HG03460 (cell line): Measurements from ENCODE around the gene EPHA10.
"Not testable (repeated sequence)": the region's sequence is repeated elsewhere in the genome, so short reads cannot be mapped to it uniquely, and the experiment has no call there.

Experiments used
- ATAC-seq: cut with Tn5 transposase; IDR thresholded peaks from one replicate; pipeline ENCODE4 v1.9.1; 2021; ENCODE audit not compliant: unreplicated experiment

Gene EPHA10

DNA sequence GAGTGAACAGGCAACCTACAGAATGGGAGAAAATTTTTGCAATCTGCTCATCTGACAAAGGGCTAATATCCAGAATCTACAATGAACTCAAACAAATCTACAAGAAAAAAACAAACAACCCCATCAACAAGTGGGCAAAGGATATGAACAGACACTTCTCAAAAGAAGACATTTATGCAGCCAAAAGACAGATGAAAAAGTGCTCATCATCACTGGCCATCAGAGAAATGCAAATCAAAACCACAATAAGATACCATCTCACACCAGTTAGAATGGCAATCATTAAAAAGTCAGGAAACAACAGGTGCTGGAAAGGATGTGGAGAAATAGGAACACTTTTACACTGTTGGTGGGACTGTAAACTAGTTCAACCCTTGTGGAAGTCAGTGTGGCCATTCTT is 6.5 kb upstream of the EPHA10 start:
- not testable (repeated sequence) for ATAC-seq

DNA sequence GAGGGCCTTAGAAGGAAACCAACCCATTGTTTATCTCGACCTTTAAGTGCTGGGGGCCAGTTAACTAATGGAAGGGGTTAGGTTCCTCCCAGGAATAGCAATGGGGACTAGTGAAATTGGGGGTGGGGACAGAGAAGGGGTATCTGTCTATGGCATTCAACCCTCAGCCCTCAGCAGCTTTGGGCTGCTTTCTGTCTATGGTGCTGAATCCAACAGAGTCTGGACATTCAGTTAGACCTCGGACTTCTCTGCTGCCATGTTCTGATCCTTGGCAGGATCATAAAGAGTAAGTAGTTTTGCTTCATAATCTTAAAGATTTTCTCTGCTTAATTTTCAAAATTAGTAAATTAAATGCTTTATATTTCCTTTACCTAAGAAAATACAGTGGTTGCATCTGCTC is 2.6 kb upstream of the EPHA10 start:
- ATAC-seq: no peak

DNA sequence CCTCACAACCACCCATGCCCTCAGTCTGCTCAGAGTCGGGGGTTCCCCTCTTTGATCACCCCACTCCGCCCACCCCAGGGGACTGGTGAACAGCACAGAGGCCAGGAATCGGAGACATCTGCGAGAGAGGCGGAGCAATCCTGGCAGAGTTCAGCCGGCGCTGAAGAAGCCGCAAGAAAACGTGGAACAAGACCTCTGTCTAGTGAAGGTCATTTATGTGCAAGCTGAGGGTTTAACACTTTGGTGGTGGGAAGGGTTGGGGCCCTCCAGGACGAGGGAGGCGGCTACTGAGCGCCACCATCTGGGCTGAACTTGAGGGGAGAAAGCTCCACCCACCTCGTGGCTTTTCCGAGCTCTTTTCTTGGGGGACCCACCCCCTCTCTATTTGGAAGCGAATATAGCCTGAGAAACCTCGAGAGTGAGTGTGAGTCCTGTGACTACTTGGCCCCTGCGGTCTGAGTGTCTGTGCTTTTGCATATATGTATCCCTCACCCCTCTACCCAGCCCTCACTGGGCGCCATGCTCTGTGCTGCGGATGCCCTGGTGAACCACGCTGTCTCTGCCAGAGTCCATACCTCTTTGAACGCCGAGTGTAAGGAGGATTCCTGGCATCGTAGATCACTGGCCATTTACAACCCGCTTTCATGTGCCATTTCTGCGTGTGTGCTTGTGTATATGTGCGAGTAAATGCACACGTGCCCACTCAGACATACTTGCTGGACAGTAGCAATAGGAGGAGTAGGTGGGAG is 1.2 kb upstream of the EPHA10 start:
- no peak for ATAC-seq

DNA sequence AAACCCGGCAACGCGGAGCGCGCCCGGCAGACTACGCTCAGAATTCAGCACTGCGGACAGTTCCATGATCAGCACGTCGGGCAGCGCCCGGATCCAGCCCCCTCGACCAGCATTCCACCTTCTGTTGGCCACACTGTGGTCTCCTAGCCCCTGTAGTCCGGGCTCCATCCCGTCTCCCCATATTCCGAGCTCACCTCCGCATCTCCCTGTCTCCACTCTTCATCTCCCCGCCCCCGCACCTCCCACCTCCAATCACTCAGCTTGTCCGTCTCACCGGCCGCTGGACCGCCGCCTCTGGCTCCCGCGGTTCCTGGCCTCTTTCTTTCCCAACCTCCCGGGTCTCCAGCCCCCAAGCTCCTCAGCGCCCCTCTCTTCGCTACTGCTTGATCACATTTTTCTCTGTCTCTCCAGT is 500 bp downstream of the EPHA10 start:
- no peak for ATAC-seq

DNA sequence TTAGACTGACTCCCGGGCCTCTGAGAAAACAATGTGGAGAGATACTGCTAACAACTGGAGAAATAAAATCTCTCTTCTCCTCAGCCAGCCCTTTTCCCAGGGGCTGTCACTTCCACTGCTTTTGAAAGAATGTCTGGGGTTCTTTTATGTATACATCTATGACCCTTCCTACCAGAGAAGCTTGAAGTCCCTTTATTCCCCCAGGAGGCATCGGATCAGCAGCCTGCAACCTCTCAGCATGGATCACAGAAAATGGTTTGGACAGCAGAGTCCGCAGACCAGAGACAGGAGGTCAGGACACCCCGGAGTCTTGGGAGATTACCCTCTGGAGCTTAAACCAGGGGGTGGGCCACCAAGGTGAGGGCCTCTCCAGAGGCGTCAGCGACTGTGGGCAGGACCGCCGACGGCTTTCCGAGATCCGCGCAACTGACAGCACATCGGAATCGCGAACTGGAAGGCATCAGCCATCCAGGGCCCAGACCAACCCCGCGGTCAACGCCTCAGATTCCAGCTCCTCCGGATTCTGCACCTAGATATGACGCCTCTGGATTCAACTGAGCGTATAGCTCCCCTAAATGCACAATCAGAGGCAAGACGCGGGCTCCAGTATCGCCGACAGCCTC is 1.0 kb downstream of the EPHA10 start:
- no peak for ATAC-seq

DNA sequence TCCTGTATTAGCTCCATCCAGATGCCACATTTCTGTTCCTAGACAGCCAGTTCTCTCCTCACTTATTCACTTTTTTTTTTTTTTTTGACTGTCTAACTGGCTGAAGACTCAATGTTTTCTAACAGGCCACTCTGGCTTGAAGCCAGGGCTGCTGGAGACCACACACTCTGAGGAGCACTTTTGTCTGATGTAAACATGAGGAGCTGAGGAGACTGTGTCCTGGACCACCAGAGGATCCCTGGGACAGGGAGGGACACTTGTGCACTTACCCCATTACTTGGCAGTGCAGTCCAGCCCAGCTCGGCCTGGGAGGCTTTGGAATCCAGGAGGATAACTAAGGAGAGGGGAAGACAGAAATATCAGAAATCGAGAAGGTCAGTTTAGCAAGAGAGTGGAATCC is 2.4 kb downstream of the EPHA10 start:
- no peak for ATAC-seq

DNA sequence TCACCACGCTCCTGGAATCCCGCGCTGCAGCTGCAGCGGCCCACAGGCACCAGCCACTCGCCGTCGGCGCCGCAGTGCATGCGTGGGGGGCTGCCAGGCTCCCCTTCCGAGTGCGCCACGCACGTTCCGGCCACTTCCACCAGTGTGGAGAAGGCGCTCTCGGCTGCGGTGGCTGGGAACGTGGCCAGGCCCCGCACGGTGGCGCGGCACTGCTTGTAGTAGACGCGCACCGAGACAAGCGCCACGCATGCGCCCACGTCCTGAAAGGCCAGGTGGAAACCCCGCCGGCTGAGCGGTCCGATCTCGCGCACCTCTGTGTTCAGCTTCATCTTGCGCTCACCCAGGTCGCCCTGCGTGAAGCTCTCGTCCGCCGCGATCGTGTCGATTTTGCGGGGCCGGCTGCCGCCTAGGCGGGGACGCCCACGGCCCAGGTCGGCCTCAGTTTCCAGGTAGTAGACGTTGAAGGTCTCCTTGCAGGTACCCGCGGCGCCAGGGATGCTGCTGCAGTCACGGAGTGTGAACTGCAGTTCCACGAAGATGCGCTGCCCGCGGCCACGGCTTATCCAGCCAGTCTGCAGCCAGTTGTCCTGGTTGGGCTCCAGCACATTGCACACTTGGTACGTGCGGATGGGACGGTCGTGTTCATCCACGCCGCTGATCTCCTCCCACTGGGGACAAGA is 3.4 kb downstream of the EPHA10 start:
- no peak for ATAC-seq

DNA sequence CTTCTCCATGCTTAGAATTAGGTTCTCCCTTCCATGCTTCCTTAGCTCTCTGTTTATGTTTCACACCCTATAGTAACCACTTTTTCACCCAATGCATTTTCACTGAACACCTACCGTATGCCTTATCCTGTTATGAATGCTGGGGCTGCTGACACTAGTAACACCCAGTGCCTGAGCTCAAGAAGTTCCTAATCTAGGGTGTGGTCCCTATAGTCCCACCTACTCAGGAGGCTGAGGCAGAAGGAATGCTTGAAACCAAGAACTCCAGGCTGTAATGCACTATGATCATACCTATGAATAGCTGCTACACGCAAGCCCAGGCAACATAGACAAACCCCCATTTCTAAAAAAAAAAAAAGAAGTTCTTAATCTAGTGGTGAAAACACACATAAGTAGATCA is 5.5 kb downstream of the EPHA10 start:
- no peak for ATAC-seq

DNA sequence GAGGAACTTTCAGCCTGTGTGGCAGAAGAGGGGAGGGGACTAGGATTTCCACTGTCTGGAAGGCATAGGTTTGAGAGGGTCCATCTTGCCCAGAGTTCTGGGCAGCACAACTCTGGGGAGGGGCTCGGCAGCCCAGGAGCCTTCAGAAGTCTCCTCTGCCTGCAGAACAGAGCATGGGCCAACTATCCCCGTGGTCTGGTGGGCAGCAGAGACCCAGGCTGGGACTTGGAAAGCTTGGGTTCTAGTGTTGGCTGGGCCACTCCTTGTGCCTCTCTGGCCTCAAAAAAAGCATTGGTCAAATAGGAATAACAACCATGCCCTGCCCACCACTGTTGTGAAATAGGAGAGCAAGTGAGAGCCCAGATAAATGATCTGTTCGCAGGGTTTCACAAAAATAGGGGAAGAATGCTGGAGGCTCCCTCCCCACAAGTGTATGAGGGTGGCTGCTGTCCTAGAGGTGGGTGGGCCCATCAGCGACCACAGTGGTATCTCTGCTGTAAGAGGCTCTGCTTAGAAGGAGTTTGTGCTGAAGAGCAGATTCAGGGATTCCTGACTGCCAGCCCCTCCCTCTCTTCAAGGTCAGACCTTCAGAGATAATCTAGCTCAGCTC is 8.9 kb downstream of the EPHA10 start:
- no peak for ATAC-seq

DNA sequence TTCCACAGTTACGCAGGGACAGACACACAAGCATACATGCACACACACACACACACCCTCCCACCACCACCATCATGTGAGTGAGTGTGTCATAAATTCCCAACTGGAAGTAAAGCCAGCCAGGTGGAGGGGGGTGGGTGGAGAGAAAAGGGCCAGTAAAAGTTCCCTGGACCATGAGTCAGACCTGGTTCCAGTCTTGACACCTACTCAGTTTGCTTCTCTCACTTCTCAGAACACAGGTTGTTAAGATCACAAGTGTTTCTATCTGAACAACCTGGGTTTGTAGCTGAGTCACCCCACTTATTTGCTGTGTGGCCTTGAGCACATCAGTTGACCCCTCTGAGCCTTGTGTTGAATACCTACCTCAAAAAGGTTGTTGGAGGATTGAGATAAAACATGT is 9.6 kb downstream of the EPHA10 start:
- ATAC-seq: no peak

DNA sequence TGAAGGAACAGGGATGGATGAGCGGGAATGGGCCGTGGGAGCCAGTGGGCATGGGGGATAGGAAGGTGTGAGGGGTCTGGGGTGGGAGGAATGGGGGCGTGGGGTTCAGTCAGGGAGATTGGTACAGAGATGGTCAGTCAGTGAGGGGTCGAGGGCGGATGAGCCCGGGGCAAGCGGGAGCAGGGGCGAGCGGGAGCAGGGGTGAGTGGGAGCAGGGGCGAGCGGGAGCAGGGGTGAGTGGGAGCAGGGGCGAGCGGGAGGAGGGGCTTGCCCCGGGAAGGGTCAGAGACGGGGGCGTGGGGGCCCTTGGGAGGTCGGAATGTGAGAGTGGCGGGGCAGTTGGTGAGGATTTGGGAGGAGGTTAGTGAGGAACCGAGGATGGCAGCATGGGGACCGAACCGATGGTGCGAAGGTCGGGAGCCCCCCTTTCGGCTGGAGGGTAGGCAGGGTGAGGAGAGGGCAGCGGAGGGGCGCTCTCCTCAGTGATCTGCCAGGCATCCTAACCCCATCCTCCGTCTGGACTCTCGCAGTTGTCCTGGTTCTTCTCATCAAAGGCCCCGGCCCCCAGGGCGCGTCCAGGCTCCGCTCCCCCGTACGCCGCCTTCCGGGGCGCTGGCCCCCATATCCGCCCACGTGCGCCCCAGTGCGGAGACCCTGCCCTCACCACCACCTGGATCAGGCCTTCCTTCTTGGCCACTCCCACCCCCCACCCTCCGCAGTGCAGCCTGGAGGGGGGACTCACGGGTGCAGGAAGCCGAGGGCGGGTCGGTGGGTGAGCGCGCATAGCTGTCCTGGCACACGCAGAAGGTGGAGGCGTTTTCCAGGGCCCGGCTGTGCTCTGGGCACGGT is 11.2 kb downstream of the EPHA10 start:
- no peak for ATAC-seq

DNA sequence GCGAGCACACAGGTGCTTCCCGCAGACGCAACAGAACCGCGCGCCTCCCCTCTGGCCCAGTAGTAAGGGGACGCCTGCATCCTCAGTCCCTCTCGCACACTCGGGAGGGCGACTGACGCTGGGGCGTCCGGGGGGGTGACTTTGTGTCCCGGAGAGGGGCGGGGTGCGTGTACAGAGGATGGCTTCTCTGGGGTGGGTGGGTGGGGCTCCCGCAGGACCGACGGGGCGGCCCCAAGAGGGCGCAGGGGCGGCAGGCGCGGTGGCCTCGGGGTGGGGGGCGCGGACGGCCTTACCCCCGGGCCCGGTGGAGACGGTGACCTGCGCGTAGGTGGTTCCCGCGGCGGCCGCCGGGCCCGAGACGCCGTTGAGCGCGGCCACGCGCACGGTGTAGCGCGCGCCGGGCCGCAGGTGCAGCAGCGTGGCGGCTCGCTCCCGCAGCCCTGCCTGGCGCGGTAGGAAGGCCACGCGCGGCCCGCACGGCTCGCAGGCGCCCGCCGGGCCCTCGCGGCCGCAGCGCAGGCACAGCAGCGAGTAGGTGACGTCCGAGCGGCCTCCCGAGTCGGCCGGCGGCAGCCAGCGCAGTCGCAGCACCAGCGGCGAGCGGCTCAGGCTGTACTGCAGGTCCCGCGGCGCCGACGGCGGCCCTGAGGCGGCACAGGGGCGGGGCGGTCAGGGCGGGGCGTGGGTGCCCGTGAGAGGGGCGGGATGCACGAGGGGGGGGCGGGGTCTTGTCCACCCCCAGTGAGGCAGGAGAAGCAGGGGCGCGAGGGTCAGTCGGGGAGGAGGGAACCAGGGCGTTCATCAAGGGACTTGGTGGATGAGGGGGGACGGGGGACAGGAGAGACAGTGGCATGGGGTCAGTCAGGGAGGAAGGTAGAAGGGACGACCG is 12.1 kb downstream of the EPHA10 start:
- no peak for ATAC-seq

DNA sequence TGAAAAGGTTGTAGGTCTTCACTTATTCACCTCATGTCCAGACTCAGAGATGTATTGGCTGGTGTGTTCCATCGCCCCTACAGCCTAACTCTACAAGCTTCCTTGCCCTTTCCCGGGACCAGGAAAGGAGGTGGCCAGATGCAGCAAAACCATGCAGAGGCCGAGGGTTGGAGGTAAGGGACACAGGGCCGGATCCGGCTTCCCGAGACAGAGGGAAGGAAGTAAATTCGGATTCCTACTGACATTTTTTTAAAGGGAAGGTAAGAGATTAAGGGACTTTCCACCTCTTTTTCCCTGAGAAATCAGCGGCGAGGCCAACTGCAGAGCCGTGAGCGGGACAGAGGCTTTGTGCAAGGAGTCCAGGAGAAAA is 12.7 kb downstream of the EPHA10 start:
- ATAC-seq: no peak

DNA sequence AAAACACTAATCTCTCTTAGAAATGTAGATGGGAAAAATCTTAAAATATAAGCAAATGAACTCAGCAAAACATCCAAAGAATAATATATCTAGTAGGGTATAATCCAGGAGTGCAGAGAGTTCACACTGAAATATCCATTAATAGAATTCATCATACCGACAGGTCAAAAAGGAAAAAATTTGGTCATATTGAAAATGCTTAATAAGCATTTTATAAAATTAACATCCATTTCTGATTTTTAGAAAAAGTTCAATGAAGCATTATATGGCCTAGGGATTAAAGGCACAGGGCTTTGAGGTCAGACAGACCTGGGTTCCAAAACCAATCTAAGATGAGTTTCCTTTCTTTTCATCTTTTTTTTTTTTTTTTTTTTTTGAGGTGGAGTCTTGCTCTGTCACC is 16.4 kb downstream of the EPHA10 start:
- ATAC-seq: no peak

DNA sequence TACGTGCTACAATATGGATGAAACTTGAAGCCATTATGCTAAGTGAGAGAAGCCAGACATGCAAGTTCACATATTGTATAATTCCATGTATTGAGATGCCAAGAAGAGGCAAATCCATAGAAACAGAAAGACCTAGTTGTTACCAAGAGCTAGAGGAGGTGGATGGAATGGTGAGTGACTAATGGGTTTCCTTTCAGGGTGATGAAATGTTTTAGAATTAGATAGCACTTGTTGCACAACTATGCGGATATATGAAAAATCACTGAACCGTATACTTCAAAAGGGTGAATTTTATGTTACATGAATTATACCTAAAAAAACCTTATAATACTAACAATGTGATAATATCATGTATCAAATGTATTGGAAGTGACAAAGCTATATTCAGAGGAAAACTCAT is 18.1 kb downstream of the EPHA10 start:
- no peak for ATAC-seq

DNA sequence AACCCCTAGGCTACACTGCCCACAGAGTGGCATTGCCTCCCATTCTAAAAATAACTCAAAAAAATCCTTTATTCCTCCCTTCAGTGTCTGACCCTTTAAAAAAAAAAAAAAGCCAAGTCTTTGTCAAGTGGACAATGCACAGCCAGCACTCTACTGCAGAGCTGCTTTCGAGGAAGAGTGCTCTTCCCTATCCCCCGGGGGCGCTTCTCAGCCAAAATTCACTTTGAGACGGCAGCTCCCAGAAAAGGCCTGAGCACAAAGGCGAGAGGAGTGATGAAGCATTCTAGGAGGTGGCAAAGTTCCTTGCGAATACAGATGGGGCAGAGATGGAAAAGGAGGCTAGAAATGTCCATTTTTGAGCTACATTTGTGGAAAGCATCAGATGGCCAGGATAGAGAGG is 23.3 kb downstream of the EPHA10 start:
- no peak for ATAC-seq

DNA sequence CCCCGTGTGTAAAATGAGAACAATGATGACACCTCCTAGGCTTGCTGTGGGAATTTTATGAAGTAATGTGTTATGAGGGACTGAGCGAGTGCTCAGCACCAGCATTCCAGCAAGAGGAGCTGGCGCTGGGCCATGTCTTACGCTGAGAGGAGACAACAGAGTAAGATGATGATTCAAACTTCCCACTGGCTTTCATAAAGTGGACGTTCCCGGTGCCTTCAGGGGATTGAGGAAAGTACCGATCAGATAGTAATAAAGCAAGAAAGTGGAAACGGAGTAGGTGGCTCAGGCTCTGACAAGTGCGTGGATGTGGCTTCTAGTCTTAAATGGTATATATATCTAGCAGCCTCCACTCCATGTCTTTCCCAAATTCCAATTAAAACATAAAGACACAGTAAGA is 23.8 kb downstream of the EPHA10 start:
- no peak for ATAC-seq

DNA sequence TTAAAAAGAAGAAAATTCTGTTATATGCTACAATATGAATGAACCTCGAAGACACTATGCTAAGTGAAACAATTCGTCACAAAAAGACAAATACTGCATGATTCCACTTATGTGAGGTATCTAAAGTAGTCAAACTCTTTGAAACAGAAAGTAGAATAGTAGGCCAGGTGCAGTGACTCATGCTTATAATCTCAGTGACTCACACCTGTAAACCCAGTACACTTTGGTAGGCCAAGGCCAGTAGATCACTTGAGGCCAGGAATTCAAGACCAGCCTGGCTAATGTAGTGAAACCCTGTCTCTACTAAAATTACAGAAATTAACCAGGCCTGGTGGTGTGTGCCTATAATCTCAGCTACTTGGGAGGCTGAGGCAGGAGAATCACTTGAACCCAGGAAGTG is 25.7 kb downstream of the EPHA10 start:
- no peak for ATAC-seq

DNA sequence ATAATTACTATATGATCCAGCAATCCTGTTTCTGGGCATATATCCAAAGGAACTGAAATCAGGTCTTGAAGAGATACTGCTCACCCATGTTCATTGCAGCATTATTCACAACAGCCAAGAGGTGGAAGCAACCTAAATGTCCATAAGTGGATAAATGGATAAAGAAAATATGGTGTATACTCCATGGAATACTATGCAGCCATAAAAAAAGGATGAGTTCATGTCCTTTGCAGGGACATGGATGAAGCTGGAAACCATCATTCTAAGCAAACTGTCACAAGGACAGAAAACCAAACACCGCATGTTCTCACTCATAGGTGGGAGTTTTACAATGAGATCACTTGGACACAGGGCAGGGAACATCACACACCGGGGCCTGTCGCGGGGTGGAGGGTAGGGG is 26.3 kb downstream of the EPHA10 start:
- not testable (repeated sequence) for ATAC-seq

DNA sequence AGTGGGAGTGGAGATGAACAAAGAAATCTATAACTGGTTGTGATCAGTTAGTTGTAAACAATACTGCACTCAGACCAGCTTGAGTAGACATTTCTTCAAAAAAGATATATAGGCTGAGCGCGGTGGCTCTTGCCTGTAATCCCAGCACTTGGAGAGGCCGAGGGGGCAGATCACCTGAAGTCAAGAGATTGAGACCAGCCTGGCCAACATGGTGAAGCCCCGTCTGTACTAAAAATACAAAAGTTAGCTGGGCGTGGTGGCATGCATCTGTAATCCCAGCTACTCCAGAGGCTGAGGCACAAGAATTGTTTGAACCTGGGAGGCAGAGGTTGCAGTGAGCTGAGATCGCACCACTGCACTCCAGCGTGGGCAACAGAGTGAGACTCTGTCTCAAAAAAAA is 26.9 kb downstream of the EPHA10 start:
- ATAC-seq: not testable (repeated sequence)
